Embryonic facial prominence (tissue), 1 donor: Measurements from ENCODE around the gene YY1.
"Not testable (repeated sequence)": the region's sequence is repeated elsewhere in the genome, so short reads cannot be mapped to it uniquely, and the experiment has no call there.

Source experiments
- DNase-seq: peaks from one replicate; pipeline ENCODE4 v3.0.0-alpha.2; 2016; ENCODE audit errors: extremely low spot score

YY1 gene

DNA sequence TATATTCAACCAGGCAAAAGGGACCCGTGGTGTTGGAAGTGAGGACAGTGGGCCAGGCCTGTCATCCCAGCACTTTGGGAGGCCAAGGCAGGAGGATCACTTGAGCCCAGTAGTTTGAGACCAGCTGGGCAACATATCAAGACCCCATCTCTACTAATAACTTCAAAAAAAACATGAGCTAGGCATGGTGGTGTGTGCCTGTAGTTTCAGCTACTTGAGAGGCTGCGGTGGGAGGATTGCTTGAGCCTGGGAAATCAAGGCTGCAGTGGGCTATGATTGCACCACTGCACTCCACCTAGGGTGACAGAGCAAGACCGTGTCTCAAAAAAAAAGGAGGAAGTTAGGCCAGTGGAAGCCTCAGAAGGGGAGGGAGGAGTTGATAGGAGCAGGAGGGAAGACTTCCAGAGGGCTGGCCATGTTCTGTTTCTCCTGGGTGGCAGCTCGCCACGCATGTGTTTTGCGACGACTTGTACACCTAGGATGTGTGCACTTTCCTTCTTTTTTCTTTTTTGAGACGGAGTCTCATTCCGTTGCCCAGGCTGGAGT, 57.2 kb downstream of the YY1 start:
- DNase-seq, result no peak

DNA sequence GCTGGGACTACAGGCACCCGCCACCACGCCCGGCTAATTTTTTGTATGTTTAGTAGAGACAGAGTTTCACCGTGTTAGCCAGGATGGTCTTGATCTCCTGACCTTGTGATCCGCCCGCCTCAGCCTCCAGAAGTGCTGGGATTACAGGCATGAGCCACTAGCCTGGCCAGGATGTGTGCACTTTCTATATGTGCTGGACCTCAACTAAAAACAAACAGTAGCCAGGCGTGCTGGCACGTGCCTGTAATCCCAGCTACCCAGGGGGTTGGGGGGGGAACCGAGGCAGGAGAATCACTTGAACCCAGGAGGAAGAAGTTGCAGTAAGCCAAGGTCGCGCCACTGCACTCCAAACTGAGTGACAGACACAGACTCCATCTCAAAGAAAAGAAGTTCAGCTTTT, 57.8 kb downstream of the YY1 start:
- not testable (repeated sequence) for DNase-seq

DNA sequence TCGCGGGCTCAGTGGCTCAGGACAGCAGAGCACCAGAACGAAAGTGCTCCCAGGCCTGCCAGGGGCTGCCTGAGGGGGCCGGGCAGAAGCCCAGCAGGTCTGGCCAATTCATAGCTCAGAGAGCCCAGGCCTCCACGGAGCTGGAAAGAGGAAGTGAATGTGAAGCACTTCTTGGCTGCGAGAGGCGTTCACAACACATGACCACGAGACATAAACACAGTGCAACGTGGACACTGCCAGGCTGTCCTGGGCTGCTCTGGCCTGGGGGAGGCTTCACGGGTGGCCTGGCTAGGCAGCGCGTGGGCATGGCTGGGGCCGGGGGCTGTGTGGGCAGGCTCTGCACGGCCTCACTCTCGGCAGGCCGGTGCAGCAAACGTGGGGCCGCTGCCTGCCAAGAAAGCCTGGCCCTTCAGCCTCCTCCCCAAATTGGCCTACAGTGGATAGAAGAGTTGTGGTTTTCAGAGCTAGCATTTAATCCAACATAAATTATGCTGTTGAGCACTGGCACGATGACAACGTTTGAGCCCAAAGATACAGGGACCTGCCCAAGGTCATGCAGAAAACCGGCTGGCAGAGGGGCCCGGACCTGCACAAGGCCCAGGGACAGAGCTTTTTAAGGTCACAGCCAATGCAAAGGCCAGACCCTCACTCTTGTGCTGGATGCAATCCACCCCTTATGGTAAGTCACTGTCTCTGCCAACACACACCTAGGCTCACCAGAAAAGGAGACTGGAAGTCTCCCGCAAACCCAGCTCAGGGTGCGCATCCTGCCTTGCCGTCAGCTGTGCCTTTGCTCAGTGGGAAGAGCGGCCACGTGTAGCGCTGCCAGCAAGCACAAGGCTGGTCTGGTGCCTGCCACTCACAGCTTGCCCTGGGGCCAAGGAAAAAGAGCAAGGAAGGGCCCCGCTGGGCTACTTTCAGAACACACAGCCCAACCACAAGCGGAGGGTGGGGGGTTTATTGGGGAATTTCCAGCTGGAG, 58.7 kb downstream of the YY1 start:
- no peak for DNase-seq

DNA sequence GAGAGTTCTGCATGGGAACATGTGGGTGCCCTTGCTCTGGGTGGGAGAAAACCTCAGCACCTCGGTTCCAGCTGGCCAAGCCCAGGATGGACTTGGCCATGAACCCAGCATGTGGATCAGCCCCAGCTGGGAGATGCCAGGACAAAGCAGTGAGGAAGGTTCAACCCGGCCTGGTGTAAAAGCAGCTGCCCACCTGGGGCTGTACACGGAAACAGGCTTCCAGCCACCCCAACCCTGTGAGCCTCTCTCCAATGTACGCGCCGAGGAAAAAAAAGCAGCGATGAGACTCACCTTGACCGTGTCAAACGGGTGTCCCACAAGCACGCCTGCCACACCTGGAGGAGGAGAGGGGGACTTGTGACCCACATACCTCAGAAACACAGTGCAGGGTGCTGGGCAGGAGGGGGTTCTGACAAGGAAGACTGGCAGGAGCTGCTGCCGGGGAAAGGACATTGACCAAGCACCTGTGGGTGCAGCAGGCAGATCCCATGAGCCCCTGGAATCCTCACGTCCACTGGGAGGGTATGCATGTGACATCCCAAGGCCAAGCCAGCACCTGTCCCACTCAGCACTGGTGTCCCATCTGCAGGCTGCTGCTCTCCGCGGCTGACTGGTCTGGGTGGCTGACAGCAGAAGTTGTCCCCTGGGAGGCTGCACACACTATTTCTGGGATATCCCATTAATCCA, 59.8 kb downstream of the YY1 start:
- no peak for DNase-seq

DNA sequence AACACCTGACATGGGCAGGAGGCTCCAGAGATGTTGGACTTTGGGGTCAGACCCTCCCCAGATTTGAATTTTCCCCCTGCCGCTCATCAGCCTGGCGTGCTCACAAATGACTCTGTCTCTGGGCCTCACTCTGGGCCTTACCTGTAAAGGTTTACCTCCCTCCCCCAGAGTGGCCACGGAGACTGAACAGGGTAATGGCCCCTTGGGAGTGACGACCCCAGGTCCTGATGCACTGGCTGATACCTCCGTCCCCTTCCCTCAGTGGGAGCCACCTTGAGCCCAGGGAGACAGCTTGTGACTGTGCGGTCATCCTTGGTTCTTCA, 60.3 kb downstream of the YY1 start:
- no peak for DNase-seq

DNA sequence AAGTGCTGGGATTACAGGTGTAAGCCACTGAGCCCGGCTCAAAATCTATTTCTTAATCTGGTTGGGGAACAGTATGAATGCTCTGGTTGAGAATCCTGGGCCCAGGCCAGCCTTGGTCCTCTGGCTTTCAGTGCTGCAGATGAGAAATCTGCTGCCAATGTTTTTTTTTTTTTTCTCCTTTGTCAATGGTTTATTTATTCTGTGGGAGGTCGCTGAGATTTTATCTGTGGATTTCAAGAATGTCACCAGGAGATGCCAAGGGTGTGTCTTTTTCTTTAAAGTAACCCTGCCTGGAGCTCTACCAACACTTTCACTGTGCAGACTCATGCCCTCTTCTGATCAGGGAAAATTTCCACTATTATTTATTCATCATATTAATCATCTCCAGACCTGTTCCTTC, 63.7 kb downstream of the YY1 start:
- DNase-seq, result no peak

DNA sequence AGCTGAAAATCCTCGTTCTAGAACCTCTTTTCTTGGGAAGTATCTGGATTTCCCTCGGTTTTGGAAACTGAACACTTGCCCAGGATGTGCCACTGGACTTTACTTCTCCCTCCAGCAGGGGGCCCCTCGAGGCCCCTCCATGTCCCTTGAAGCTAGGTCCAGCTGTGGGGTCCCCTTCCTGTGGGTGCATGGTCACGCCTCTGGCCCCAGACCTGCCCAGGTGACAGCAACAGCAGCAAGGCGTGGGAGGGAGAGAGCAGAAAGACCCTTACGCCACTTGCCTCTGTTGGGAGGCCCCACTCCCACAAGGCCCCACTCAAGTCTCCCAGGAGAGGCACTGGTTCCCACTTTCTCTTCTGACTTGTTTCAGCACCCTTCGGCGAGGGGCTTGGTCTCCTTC, 64.2 kb downstream of the YY1 start:
- no peak for DNase-seq

DNA sequence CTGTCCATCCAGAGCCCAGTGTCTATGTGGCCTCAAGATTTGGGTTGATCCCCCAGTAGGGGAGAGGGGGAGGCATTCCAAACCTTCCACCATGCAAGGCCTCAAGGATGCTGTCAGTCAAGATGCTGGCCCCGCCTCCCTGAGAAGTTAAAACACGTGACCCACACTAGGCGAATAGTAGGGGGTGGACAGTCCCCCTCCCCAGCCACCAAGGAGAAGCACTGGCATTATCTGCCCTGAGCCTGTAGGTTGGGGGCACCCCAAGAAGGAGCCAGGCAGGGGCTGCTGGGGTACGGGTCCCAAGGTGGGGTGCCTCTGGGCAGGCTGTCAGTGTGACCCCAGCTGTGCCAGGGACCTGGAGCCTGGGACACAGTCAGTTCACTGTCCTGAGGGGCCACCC, 65.0 kb downstream of the YY1 start:
- no peak for DNase-seq

DNA sequence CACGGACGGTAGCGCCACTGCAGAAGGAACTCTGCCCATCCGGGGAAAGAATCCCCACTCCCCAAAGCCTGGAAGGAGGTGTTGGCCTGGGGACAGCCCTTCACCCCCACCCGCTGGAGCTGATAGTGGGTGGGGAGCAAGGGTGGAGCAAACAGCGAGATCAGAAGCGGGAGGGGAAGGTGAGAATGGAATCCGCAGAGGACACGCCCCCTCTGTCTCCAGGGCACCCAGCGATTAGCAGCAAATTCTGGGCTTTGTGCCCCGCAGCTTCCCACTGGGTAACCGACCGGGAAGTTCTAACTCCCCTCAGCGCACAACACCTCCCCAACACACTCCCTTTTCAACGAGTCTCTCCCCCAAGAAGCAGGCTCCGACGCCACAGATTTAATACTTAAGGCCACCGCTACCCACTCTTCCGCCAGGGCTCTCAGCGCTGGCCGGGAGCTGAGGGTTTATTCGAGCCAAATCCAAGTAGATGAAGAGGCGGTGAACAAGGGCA, 65.9 kb downstream of the YY1 start:
- no peak for DNase-seq

DNA sequence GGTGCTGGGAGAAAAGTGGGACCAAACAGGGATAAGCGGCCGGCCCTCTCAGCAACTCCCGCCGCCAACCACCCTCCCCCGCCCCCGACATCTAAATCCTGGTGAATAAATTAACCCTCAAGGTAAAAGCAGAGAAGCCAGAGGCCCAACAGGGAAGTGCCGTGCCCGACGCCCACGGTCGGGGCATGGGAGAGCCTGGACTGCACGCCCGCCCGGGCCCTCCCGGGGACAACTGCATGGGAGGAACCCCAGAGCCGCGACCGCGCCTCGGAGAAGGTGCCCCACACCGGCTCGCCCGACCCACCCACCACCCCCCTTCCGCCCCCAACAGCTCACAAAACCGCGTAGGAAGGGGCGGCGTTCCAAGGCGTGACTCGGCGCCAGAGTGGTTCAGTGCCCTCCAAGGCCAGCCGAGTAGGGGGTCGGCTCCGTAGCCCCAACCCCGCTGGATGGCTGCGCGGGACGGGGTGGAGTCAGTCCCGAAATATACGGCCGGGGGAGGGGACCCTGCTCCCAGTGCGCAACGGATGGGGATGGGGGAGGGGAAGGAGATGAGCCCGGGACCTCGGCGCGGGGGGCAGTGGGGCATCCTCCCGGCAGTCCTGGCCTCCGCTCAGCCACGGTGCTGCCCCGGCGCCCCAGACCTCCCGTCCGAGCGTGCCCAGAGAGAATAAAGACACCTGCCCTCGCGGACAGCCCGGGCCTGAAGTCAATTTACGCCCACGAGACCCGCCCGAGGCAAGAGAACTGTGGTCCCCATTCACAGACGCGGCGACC, 66.6 kb downstream of the YY1 start:
- DNase-seq, result no peak

DNA sequence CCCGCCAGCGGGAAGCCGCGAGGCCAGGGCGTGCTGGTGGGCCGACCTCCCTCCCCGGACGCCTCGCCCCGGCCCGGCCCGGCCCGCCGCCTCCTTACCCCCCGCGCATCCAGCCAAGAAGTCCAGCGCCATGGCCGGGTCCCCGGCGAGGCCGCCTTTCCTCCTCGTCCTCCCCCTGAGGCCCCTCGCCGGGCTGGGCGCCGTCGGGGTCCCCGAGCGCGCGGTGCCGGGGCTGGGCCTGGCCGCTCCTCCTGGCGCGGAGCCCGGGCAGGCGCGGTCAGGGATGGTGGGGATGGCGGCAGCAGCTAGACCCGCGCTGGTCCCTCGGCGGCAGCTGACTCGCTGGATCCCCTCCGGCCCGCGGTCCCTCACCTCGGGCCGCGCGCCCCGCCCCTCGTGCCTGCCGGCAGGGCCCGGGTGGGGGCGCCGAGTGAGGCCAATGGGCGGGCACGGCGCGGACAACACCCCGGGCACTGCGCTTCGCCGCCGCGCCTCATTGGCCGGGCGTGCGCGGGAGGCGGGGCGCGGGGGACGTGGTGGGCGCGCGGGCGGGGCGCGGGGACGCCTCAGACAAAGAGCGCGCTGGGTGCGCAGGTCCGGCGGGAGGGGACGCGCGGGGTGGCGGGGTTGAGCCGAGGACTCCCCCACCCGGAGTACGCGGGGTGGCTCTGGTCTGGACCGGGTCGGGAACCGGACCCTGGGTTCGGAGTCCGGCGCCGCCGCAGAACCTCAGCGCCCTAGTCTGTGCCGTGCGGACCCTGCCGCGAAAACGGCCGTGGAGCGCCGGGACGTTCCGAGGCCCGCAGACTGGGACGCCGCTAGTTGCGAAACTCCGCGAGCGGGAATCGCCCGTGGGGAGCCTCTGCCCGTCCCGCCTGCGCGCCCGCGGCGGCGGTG, 67.4 kb downstream of the YY1 start, which contains the start of gene SLC25A29:
TSS of gene SLC25A29 (minus strand) at position 344 of the 897 bp plus-strand sequence. CDS start at position 132, 212 bp downstream.
- DNase-seq, result peak; percentile 30

DNA sequence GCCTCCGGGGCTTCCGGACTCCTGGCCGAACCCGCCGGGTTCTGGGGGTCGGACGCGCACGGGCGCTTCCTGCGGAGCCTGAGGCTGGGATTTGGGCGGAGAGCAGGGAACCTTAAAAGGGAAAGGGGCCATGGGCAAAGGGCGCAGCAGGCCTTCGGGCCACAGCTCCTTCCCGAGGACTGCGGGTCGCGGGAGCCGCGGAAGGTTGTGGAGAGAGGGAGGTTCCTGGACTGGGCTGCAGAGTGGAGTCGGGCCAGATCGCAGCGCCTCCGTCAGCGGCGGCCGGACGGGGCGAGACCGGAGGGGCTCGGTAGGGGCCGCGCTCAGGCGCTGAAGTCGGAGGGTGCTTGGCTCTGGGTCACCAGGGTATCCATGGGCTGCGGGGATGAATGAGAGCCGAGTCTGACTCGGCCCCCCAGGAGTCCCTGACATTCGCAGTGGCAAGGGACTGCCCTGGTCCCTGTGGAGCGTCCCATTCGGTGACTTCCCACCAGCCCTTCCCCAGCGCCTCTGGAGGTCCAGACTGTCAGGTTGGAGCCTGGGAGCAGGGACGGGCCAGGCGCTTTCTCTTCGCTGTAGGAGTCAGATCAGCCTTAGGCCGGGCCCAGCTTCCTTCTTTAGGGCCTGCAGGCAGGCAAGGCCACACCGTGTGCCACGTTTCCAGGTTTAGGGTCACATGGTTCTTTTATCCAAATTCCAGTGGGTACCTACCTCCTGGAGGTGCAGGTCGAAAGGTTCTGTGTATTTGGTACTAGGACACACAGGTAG, 68.2 kb downstream of the YY1 start:
- DNase-seq, result no peak

DNA sequence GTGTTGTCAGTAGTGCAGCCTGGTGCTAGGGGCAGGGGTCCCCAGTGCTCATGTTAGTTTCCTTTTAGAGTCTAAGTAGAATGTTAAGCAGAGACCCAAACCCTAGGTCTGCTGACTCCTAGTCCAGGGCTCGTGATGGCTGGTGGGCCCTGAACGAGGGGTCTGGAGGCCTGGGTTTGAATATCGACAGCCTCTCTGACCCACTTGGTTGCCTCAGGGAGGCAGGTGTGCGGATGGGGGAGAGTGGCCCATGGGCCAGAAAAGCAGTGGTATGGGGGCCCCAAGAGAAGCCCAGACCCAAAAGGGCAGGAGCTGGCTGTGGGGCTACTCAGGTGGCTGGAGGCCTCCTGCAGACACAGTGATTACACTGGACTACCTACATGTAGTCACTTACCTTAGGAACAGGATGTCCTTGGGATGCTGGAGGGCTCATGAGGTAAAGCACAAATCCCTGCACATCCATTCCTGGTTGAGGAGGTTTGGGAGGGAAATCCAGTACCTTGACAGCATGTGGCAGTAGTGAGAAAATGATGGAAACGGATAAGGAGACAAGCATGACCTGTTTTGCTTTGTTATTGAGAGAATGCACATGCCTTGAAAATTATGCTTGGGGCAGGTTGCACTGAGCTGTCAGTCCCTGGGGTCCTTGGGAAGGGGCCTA, 69.0 kb downstream of the YY1 start:
- no peak for DNase-seq

DNA sequence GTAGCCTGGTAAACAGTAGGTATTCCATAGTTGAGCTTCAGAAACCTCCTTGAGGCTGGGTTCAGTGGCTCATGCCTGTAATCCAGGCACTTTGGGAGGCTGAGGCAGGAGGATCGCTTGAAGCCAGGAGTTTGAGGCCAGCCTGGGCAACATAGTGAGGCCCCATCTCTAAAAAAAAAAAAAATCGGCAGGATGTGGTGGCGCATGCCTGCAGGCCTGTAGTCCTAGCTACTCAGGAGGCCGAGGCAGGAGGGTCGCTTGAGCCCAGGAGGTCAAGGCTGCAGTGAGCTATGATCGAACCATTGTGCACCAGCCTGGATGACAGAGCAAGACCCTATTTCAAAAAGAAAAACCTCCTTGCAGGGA, 69.5 kb downstream of the YY1 start:
- DNase-seq, result not testable (repeated sequence)

DNA sequence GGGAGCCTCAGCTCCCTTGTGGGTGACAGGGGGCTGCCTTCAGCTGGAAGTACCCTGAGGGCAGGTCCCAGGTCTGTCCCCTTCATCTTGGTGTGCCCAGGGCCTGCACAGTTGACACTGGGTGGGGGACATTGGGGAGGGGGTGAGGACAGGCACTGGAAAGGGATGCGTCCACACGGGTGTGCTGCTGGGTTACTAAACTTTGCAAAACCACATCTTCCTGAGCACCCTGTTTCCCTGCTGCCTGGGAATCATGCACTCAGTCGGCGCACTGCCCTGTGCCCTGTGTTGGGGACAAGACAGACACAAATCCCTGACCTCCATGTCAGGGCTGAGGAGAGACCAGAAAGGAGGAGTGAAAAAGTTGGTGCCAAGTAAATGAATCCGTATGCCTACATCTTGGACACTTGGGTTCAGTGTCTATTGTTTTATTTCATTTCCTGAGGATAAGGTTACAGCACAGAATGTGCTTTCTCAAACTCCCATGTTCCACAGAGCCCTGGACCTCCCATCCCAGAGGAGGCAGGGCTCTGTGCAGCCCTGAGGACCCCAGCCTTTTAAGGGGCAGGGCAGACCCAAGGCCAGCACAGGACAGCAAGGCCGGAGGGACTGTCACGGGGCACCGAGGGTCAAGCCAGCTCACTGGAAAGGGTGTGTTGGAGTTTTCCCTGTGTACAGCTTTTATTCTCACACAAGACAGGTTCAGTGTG, 70.2 kb downstream of the YY1 start:
- no peak for DNase-seq

DNA sequence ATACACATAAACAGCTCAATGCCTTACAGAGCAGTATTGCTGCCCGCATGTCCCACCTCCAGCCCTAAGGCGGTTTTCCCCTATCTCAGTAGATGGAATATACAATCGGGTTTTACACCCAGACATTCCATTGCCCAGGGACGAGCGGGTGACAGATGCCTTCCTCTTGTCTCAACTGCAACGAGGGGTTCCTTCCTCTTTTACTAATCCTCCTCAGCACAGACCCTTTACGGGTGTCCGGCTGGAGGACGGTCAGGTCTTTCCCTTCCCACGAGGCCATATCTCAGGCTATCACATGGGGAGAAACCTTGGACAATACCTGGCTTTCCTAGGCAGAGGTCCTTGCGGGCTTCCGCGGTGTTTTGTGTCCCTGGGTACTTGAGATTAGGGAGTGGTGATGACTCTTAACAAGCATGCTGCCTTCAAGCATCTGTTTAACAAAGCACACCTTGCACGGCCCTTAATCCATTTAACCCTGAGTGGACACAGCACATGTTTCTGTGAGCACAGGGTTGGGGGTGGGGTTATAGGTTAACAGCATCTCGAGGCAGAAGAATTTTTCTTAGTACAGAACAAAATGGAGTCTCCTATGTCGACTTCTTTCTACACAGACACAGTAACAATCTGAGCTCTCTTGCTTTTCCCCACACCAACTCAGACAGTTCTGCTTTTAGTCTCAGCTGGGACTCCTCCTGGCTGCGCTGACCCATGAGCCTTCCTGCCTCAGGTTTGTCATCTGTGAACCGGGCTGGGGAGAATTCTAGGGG, 73.3 kb downstream of the YY1 start:
- not testable (repeated sequence) for DNase-seq

DNA sequence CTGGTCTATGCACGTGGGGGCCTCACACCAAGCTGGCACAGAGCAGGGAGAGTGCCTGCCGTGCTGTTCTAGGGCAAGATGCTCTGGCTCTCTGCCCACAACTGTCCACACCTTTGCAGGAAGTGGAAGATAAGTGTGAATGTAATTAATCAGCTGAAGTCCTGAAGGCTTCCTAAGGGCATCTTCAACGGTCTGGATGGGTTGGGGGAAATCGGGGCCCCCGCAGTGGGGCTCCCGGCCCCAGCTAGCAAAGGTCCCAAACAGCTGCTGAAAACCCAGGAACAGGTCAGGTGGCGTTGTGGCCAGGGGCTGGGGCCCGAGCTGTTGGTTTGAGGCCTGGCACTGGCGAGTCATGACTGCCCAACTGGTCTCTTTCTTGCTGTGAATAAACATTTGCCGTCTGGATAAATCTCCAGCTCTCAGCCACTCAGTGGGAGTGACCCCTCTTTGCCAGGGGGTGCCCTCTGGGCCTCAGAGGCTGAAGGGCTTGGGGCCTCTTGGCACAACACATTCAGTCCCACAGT, 74.0 kb downstream of the YY1 start:
- no peak for DNase-seq
